HG03521 (cell line): ENCODE measurements around the gene ZNF100.
"Not testable (repeated sequence)": the region's sequence is repeated elsewhere in the genome, so short reads cannot be mapped to it uniquely, and the experiment has no call there.

Experiments used
- ATAC-seq: cut with Tn5 transposase; IDR thresholded peaks from one replicate; pipeline ENCODE4 v1.9.1; 2021; ENCODE audit warnings: mild to moderate bottlenecking, moderate library complexity; ENCODE audit not compliant: unreplicated experiment

Gene ZNF100

DNA sequence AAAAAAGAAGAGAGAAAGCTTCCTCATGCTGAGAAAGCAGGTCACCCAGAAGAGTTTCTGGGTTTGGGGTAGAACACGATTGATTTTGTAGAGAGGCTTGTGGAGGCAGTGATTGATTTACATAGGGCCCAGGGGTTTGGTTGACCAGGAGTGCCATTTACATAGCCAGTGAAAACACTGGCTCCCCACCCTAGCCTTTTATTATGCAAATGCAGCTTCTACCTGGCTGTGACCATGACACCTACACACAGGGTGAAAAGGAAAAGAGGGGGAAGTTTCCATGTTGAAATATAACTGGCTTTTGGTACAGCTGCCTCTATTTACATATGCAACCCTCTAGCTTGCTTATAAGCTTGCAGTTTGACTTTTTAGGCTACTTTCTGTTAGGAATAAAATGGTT is 62.0 kb downstream of the ZNF100 start:
- no peak for ATAC-seq

DNA sequence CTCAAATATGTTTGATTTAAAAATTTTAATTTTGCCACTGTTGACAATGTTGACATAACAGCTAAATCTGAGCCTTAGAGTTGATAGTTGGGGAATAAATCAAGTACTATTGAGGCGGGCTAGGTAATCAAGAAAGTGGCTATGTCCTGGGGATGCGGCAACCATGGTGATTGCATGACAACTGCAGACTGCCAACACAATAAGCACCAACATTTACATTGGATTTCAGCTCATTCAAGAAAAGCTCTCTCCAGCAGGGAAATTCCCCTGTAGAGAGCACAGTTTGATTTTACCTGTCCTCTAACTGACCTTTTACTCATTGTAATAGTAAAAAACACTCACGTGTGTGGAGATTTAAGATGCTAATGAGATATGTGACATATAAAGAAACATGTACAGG is 63.1 kb downstream of the ZNF100 start:
- ATAC-seq = no peak

DNA sequence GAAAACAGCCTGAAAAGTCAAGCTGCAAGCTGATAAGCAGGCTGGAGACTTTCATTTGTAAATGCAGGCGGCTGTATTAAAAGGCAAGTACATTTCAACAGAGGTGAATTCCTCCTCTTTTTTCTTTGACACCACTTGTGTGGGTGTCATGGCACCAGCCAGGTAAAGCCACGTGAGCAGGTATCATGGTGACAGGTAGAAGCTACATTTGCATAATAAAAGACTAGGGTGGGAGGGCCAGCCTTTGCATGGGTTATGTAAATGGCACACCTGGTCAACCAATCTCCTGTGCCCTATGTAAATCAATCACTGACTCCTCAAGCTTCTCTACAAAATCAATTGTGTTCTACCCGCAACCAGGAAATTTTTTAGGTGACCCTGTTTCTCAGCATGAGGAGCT is 68.2 kb downstream of the ZNF100 start:
- no peak for ATAC-seq

DNA sequence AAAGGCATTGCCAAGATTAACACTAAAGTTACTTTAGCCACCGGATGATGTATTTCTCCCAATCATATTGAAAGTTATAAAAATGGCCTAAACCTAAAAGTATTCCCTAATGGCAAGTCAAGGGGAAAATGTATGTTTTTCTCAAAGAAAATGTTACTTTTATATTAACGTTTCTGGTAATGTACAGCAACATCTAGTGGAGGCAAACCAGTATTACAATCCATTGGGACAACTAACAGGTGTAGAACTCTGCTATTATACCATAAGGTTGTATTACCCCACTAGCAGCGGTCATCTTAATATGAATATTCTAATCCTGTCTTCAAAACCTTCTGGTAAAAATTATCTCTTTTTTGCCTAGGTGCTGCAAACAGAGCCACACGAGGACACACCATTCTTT is 69.2 kb downstream of the ZNF100 start:
- no peak for ATAC-seq

DNA sequence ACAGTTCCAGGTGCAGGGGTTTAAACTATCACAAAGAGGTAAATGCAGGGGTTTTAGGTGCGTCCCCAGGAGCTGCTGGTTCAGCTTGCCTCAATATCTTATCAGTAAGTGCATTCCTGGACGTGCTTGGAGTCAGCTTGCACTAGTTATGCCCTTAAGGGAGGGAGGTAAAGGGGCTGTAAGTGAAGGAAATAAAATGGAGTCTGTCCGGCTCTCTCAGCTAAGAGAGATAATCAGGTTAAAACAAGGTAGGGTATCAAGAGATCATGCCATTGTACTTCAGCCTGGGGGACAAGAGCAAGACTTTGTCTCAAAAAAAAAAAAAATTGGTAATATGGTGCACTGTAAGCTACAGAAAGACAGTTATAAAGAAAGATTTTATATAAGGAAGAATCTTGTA is 69.7 kb downstream of the ZNF100 start:
- ATAC-seq = no peak

DNA sequence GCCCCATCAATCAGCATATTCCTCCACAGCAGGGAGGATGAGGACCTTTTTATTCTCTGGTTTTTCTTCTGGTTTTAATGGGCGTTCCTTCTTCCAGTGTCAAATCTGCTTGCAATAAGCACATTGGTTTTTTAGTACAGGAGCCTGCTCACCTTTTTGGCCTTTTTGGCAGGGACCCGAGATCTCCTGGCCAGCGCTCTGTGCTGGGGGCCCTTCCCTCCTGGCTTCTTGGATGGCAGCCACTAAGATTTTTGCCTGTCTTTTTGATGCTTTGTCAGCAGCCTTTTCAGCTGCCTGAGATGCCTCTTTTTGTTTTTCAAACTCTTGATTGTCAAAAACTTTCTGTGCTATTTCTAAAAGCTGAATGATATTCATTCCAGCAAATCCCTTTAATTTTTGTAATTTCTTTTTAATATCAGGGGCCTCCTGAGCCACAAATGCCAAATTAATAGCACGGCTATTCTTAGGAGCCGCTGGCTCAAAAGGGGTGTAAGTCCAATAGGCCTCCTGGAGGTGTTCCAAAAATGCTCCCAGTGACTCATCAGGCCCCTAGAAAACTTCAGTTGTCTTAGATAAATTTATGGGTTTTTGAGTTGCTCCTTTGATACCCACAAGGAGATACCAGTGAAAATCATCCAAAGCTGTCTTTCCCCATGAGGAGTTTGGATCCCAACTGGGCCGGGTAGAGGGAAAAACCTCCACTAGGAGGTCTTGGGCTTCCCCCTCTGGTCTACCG is 73.0 kb downstream of the ZNF100 start:
- no peak for ATAC-seq

DNA sequence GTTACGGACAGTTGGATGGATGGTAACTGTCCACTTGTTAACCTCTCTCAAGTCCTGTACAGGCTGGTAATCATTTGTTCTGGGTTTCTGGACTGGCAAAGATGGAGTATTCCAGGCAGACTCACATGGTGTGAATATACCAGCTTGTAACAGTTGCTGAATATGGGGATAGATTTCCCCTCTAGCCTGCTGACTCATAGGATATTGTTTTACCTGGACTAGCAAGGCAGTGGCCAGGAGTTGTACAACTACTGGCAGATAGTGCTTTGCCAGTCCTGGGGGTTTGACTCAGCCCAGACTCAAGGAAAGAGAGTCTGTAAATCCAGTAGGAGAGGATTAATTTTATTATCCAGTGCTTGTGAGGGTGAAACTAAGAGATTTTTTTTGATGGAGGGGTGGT is 74.0 kb downstream of the ZNF100 start:
- no peak for ATAC-seq

DNA sequence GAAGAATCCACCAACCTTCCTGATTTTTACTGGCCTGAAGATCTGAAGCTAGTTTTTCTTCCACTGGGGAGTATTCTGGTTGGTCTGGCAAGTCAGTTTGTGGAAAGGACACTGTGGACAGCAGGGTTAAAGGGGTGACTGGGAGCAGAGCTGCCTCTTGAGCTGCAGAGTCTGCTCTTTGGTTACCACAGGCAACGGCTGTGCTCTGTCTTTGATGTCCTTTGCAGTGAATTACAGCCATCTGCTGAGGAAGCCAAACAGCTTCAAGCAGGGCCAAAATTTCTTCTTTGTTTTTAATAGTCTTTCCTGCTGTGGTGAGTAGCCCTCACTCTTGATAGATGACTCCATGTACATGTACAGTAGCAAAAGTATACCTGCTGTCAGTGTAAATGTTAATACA is 75.7 kb downstream of the ZNF100 start:
- no peak for ATAC-seq

DNA sequence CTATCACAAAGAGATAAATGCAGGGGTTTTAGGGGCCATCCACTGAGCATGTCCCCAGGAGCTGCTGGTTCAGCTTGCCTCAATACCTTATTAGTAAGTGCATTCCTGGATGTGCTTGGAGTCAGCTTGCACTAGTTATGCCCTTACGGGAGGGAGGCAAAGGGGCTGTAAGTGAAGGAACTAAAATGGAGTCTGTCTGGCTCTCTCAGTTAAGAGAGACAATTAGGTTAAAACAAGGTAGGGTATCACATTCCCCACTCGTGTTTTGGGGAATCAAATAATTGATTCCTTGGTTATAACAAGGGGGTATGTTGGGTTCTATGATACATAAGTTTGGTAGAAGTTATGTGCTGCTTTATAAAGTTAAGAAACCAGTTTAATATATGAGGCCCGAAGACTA is 78.9 kb downstream of the ZNF100 start:
- no peak for ATAC-seq

DNA sequence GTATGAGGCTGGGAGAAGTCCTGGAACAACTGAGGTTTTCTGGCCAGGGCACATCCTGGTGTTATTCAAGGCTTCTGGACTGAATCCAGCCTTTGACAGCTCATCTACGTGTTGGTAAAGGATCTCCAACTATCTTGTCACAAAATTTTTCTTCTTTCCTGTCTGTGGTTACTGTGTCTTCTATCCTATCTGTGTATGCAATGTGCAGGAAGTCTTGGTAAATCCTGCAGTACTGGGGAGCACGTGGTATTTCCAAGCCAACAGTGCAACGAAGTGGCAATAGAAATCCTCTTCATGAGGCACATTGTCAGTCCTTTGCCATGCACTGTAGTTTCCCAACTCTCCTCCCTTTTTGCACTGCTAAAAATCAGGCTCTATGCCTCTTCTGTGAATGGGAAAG is 86.7 kb downstream of the ZNF100 start:
- no peak for ATAC-seq

DNA sequence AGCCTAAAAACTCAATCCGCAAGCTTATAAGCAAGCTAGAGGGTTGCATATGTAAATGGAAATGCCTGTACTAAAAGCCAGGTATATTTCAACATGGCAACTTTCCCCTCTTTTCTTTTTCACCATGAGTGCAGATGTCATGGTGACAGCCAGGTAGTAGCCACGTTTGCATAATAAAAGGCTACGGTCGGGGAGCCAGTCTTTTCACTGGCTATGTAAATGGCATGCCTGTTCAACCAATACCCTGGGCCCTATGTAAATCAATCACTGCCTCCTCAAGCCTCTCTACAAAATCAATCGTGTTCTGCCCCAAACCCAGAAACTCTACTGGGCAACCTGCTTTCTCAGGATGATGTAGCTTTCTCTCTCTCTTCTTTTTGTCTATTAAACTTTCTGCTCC is 87.4 kb downstream of the ZNF100 start:
- ATAC-seq = no peak

DNA sequence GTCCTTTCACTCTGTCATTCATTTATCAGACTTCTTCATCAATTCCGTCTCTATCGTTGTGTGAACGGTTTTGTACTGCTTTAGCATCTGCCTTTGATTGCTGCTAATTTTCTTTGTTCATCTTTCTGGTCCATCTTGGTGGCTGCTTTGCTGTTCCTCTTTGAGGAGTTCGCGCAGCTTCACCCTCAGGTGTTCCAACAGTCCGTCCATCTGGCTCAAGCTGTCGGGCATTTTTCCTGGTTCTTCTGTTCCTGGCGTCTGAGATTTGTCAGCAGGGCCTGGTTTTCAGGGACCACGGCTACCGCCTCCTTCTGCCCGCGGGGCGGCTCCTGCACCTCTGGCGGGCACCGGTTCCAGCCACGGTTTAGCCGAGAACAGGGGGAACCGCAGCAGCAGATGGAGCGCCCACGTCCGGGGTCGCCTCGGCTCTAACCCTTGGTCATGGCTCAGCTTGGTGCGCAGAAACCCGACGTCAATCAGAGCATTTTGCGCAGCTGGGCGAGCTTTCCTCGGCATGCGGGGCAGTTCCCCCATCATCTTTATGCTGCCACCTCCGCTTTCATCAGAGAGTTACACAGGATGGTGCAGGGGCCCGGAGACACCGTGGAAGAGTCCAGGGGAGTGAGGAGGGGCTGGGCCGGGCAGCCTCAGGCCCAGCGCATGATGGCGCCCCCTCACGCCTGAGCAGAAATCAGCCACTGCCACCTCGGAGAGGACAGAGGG is 89.5 kb downstream of the ZNF100 start:
- ATAC-seq = no peak

DNA sequence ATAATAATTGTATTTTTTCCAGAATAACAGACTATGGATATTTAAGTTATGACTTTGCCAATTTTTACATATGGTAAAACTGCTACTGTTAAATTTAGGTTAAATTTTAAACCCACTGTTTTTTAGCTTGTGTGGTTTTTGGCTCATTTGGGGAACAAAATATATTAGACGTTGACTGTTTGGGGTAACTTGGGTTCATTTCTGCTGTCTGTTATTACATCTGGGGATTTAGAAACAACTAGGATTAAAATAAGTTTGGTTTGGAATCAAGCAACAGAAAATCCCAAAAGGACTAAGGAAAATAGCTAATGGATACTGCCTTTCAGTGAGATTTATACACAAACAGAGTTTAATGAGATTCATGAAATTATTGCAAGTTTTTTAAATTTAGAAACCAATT is 92.9 kb downstream of the ZNF100 start:
- ATAC-seq = no peak

DNA sequence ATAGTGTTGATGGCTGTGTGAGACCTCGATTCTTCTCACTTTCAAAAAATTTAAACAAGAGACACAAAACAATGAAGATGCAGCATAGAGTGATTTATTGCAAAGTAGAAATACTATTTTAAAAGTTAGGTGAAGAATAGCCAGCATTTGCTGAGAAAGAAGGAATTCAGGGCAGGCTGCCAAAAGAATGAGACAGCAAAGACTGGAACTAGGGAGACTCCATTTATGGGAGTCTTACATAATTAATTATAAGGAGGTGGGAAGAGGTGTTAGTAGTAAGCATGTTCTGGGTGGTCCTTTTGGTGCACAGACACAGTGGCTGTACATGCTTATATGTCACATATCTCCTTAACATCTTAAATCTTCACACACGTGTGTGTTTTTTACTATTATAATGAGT is 93.9 kb downstream of the ZNF100 start:
- not testable (repeated sequence) for ATAC-seq
